SK-N-MC (cell line): ENCODE measurements around the gene GNA14.

Source experiments
- EZH2 ChIP-seq: fragments of 200-600 bp; sonication (generic); IDR thresholded peaks from one replicate; pipeline ENCODE4 v1.6.1; 2017; ENCODE audit warnings: antibody characterized with exemption
- FOXP2 ChIP-seq: optimal IDR thresholded peaks from 2 replicates; pipeline ENCODE3; 2011; ENCODE audit warnings: mild to moderate bottlenecking, moderate library complexity; ENCODE audit not compliant: insufficient read depth; ENCODE audit errors: extremely low read length, control extremely low read depth
- POLR2AphosphoS5 ChIP-seq: IDR thresholded peaks from 2 replicates; pipeline ENCODE4 v1.6.1; 2012; ENCODE audit warnings: mild to moderate bottlenecking, low read depth, low read length, borderline replicate concordance

- TF ChIP-seq POLR2AphosphoS5 = no peak
- TF ChIP-seq EZH2 = no peak
- no peak for TF ChIP-seq FOXP2
Measured at GRCh38 chr9:77462066-77462465, 186.1 kb downstream of the GNA14 start.
